GM19463 (cell line): Measurements from ENCODE around the gene SMG5.

Source experiments
- ATAC-seq: cut with Tn5 transposase; IDR thresholded peaks from one replicate; pipeline ENCODE4 v1.9.1; 2021; ENCODE audit warnings: mild to moderate bottlenecking, moderate library complexity; ENCODE audit not compliant: unreplicated experiment

The SMG5 gene

DNA sequence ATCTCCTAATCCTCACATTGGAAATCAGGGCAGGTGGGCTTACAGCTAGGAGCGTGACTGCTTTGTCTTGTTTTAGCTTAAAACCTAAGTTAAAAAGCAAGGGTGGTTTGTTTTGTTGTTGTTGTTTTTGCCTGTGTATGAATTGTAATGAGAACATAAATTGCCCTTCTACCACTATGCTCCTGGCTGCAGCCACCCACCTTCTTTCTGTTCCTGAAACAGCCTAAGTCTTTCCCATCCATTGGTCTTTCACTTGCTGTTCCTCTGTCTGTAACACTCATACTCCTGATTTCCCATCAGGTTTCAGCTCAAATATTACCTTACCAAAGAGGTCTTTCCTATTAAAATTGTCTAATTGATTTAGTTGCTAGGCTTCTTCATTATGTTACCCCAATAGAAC lies 896 bp upstream of the SMG5 start:
- no peak for ATAC-seq

DNA sequence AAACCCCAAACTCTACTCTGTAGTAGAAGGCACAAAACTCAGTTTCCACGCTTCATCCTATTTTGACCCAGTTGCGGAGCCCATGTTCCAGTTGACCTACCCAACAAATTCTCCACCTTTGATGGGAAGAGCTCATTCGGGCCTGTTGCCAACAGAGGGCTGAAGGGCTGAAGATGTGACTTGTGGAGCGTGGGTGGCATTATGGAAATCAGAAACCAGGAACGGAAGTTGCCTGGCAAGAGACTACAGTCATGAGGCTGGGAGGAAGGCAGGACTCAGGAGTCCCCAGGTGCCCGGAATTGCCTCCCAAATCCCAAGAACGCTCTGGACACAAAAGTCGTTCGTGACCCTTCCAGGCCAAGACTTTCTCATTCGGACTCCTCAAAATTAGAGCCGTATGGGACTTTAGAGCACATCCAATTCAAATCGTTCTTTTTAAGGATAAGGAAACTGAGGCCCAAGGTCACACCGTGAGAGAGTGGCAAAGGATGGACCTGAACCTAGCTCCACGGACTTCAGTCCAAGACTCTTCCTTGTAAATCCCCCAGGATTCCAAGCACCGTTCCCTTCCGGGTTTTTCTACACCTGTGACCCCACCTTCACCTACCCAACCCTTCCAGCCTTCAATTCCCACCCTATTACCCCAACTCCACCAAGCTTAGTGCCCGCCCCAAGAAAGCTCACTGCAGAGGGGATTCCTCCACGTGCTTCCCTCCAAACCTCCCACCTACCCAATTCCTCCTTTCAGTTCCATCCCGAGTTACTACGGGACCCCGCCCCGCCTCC lies 739 bp downstream of the SMG5 start:
- ATAC-seq = no peak

DNA sequence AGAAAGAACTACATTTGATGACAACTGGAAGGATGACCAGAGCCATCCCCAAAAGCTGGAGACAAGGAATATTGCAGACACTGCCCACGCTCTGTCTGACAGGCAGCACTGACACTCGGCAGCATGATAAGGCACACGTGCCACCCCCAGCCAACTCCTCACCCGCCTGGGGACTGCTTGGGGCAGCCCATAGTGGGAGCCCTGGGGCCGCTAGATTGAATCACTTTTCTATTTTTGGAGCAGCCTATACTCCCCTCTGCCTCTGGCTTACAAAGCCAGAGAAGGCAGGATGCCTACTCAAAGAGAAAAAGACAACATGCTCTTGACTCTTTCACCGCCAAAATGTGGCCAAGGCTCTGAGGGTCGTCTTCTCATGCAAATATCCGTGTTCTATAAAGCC lies 1.3 kb downstream of the SMG5 start:
- ATAC-seq = peak; percentile 43

DNA sequence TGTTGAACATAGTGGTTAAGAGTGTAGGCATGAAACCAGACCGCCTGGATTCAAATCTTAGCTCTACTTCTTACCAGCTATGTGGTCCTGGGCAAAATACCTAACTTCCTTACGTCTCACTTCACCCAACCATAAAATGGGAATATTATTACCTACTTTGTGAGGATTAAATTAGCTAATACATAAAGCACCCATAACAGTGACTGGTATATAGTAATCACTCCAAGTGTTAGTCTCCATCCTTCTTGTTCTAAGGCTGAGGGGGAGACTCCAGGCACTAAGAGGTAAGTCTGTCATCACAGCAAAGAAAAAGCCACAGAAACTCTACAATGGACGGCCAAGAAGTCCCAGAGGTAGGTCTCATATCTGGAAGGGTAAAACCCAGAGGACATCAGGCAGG lies 2.8 kb downstream of the SMG5 start:
- ATAC-seq = no peak

DNA sequence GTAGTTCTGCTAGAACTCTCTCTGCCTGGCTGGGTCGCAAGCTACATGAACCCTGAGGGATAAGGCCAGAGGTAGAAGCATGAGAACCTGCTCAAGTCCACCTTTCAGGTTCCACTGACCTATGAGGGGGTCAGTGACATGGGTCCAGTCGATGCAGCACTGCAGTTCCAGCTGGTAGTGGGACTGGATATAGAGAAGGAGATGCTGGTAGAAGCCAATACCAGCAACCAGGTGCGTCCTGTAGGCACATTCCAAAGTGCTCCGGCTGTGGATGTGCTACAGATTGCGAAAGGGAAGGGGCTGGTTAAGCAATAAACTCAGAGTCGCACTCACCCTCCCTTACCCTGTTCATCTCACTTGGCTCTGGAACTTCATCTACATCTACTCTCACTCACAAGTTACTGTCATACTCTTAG lies 5.7 kb downstream of the SMG5 start:
- no peak for ATAC-seq

DNA sequence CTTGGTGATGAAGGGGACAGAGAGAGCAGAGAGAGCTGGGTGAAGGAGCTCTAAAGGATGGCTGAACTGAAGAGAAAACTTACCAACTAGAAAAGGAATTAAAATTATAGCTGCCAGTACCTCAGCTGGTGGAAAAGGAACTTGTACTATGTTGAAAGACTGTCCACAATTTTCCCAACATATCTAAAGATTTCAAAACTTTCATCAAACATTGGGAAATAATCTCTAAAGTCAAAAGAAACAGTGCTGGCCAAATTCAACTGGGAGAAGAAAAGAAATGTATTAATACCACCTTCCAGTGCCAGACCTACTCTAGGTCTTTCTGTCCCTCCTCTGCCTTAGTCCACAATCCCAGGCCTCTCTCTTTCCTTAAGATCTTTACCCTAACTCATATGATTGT lies 6.1 kb downstream of the SMG5 start:
- ATAC-seq = no peak

DNA sequence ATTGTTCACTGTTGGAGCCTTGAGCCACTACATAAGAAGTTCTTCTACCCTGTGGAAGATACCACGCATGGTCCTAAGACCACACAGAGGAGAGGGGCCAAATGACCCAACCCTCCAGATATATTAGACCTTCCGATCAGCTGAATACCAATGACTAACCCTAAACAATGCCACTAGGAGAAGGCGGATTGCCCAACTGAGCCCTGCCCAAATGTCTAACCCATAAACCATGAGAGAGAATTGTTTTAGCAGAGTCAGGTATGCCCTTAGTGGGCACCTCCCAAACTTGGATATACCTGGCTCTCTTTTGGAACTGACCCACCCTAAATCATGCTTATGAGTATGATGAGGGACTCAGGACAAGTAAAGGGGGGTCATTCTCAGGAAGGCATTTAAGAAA lies 12.3 kb downstream of the SMG5 start:
- ATAC-seq = no peak

DNA sequence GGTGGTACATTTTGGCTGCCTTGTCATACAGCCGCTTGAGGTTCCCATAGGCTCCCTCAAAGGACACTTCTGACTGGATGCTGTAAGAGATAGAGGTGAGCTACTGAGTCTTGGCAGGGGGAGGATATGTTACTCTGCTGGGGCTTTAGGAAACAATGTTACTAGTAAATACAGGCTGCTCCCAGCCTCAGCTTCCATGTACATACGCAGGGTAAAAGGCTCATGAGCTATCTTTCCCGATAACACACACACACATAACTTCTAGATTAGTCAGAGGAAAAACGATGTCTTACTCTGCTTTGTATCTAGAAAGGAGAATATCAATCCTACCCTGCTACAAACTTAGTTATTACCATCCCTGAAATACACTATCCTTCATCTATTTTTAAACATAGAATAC lies 14.3 kb downstream of the SMG5 start:
- no peak for ATAC-seq

DNA sequence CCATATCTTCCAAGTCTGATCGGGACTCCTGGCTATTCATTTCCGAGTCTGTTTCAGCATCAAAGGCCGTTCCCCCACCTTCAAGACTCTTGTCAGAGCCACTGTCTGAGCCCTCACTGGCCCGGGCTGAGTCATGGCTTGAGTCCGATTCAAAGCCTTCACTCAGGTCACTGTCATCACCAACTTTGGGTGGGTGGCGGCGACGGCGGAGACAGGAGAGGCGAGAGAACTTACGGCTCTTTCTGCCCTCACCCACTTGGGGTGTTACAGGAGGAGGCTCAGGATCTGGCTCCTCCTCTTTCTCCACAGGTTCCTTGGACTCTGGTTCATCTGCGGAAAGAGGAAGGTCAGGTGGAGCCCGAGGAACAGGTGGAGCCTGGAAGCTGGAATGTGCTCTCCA lies 16.6 kb downstream of the SMG5 start:
- no peak for ATAC-seq

DNA sequence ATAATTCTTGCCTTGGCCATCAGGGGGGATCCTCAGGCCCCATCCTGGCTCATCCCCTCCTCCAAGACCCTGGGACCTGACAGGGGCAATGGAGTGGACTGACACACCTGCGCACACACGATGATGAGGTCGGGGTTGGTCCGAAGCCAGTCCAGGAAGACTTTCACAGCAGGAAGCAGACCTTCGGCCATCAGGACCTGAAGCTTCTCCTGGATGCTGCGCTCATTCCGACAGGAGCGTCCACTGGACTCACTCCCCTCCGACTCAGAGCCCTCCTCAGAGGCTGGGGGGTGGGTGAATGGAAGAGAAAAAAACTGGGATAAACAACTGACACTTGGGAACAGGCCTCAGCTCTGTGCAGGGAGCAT lies 19.4 kb downstream of the SMG5 start:
- ATAC-seq = no peak

DNA sequence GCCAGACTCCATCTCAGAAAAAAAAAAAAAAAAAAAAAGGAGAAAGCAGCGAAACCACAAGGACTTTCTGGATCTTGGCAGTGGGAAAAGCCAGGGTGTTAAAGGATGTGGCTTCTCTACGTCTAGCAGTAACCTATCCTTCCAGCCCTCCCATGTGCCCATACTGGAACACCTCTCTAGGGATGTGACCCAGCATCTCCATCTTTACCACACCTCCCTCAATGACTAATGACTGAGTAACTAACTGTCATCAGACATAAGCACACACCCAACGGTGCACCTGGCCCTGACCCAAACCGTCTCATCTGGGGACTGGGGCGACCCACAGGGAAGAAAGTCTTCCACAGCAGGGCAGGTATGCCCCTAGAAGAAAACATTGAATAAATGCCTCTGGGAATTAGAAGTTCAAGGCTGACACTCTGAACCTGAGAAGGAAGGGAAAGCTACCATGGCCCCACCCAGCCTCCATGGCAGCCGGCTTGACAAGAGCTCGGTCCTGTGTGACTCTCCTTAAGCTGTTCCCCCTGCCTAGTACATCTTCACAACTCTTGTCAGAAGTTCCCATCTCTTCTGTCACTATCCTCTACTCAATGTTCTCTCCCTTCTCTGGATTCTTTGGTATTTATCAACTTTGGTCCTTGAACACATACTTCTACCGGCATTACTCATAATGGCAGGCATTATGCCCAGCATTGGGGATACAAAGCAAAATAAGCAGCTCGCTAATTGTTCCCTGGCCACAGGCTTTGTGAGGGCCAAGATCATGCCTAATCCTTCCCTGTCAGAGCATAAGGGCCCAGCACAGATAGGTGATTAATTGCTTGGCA lies 20.0 kb downstream of the SMG5 start:
- no peak for ATAC-seq

DNA sequence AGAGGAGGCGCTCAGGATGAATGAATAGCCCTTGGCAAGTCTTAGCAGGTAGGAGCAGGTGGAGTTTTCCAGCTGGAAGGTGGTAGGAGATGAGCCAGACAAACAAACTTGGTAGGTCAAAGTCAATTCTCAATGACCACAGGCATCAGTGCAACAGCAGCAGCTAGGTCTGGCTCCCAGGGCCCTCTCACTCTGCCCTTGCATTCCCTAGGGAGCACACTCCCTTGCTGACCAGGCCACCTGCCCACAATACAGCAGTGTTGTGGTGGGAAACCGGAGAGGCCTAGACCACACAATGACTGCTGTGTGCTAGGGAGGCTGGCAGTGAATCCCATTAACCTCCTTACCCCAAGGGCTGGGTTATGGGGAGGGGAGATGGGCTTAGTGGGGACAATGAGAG lies 21.7 kb downstream of the SMG5 start:
- ATAC-seq = no peak

DNA sequence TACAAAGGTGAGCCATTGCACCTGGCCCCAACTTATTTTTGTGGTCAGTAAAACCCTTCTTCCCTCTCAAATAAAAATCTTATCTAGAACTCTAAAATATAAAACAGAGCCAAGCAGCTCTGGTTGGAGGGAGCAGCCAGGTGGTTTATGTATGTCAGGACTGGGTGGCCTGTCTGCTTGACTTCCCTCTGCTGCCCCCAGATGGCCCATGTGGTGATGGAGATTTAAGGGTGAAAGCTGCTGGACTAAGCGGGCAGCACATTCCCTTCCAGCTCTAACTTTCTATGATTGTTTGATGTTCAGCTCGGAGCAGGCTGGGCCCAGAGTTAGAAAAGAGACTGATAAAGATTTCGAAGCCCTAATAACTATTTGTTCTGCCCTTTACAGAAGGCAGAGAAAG lies 22.8 kb downstream of the SMG5 start:
- no peak for ATAC-seq

DNA sequence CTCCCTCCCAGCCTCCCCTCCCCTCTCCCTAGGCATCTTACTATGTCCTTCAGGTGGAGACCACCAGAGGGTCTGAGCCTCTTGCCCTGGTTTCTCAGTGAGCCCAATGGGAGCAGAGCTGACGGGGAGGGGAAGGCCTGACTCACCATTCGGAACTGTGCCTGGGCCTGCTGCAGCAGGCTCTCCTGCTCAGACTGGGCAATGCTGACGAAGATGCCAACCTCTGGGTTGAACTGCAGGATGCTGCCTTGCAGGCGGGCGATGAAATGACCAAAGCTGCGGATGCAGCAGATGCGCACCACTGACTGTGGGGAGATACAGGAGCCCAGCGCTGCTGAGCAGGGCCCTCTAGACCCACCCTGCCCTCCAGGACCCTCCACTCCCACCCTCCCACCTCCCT lies 23.8 kb downstream of the SMG5 start:
- no peak for ATAC-seq

DNA sequence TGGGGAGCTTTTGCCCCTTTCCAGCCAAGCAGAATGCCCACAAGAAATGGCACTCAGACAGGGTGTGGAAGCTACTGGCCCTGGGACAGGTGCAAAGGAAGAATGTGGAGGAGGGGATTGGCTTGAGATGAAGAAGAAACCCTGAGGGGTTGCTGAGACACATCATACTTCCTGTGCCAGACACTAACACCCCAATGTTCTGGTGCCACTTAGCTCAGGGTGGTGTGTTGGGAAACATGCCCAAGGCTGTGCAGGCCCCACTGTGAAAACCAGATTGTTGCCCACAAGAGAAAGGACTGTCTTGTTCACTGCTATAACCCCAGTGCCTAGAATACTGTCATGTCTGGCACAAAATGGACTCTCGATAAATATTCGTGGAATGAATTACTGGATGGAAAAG lies 24.9 kb downstream of the SMG5 start:
- no peak for ATAC-seq

DNA sequence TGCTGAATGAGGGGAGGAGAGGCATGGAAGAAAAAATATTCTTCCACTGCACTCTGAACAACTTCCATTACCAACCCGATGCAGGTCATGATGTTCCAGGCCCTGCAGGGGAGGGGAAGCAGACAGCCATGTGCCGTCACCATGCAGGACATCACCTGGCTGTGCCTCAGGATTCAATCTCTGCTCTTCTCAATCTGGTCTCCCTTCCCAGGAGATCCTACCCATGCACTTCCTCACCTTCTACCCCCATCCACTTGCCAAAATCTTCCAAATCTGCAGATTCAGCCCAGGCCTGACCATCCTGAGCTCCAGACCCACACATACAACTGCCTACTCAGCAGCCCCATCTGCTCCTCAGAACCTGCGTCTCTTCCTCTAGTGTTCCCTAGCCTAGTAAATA lies 29.0 kb downstream of the SMG5 start:
- ATAC-seq = no peak

DNA sequence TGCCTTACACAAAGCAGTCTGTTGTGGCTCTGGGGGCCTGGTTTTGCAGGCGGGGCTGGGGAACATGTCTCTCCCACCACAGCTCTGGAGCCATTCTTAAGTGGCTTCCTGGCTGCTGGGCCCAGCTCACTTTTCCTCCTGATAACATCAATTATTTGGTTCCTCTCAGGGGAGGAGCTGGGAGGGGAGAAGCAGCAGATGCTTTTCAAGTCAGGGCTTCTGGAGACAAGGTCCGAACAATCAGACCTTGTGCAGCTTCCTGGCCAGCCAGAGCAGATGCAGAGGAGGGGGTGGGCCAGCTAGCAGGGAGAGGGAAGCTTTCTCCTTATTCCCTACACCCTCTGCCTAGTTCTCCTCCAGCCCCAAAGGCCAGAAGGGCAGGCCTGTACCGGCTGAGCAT lies 31.1 kb downstream of the SMG5 start:
- ATAC-seq = no peak

DNA sequence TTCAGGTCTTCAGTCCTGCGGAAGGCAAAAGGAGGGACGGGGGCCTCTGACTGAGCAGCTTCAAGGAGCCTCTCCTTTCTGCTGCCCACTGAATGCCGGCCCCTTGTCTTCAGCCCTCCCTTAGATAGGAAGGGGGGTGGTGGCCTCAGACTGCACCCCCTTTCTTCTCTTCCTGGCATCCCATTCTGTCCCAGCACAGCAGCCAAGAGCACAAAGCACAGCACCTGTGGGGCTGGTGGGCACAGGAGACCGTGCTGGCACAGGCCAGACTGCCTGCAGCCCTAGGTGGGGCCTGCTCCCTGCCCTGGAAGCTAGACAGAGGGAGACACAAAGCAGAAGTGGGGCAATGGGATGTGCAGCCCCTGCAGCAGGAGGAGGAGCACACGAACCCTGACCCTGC lies 33.0 kb downstream of the SMG5 start:
- no peak for ATAC-seq

DNA sequence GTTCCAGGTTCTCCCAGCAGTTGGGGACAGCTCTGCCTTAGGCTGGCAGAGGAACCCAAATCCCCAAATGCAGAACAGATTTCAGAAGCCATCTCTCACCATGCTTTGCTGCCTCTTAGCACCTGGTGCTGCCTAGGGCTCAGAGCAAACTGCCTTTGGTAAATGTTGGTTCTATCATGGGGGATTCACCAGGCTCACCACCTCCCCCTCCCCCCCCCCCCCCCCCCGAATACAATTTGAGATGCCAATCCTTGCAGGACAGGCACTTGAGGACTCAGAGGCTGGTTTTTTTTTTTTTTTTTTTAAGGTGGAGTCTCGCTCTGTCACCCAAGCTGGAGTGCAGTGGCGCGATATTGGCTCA lies 34.3 kb downstream of the SMG5 start:
- ATAC-seq = no peak

DNA sequence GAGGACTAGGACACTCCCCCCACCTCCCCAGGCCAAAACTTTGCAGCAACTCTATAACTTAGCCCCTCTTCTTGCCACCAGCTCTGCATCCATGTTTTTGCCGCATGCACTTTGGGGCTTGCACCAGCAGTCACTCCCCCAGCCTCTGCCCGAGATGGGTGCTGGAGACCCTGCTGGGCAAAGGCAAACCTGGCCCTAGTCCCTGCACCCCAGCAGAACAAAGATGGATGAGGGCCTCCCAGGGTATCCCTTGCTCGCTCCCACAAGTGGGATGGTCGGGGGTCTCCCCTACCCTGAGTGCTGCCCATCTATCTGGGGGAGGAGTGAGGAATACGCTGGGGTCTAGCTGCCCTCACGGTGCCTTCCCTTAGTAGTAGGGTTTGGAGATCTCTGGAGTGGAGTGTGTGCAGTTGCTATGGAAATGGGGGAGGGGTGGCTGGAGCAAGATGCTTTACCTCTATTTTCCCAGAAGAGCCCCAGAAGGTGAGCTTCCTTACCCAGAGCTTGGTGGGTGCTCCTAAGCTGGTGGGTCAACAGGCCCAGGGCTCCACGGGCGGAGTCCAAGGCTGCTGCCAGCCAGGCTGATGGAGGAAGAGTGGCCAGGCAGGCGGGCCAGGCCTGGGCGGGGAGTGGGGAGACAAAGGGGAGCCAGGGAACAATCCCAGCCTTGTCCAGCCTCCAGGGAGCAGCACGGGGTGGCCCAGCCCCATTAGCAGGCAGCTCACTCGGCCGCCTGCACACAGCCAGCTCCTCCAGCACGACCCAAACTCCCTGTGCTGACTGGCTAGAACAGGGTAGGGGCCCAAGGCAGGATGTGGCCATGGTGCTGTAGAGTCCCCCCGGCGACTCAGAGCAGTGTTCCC lies 34.9 kb downstream of the SMG5 start, which contains the start of gene PAQR6:
Gene PAQR6, minus strand, starts transcription at position 597 of the 863 bp plus-strand sequence. CDS start 1,325 bp downstream, outside the sequence.
- ATAC-seq = no peak

DNA sequence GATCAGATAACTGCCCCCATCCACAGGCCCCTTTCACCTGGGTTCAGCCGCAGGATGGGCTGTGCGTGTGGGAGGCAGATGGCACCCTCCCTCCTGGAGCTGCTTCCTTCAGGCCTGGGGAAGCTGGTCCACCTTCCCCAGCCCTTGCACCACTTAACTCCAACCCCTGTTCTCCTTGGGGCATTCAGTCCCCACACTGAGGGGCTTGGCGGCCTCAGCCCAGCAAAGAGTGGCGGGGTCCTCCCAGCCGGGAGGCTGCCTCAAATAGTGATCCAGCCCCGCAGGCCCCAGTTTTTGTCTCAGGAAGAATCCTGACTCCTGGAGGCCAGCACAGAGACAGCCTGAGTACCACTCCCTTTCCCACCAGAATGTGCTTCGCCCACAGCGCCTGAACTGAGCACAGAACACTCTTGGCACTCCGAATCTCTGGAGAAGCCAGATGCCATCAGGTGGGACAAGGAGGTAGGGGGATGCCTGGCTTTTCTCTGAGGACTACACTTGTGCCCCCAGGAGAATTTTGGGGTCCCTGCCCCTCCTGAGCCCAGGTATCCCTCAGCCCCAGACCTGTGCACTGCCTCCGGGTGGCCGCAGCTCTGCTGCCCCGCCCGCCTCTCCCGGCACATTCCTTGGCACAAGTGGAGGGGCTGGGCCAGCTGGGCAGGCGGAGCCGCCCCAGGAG lies 35.7 kb downstream of the SMG5 start:
- ATAC-seq = no peak
